Adrenal gland (tissue), 5 donors: ENCODE data around the gene UNC5C.

Experiments used
- POLR2A ChIP-seq, 2 donors: fragments of 450-650 bp; IDR thresholded peaks; one replicate each; pipeline ENCODE4 v1.6.1; 2017; ENCODE audit warnings: antibody characterized with exemption in 2 of 2, mild to moderate bottlenecking in 2 of 2, moderate library complexity in 1 of 2
- TF ChIP-seq, protein P1 (sequence below), 6 experiments: fragments of 450-650 bp in 4 of 6; fragments of 200-600 bp in 2 of 6; sonication (generic) in 1 of 6; IDR thresholded peaks; 1 replicate in 5 of 6; 2 replicates in 1 of 6; pipeline versions ENCODE4 v1.5.1 to v1.8.0; 2016 to 2021; ENCODE audit warnings: antibody characterized with exemption in 6 of 6, mild to moderate bottlenecking in 2 of 6, moderate library complexity in 1 of 6
- donor health status: DM: no; HTN: no; CAD: no.

DNA sequence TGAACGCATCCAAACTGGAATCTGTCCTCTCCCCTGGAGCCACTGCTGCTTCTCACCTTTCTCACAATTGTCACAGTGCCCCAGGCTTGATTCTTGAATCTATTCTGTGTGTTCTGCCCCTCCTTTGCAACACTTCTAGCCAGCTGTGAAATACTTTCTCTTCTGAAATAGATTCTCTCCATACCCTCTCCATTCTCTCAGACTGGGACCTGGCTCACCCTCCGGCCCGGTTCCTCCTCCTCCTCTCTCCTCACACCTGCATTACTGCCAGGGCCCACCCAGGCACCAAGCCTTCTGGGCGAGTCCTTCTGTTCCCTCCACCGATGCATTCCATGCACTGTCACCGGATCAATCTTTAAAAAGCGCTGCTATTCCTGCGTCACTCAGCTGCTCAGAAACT lies 336.1 kb downstream of the UNC5C start:
- no peak for TF ChIP-seq POLR2A (IDR thresholded peaks at IDR 0.05)
- TF ChIP-seq, protein P1, sequence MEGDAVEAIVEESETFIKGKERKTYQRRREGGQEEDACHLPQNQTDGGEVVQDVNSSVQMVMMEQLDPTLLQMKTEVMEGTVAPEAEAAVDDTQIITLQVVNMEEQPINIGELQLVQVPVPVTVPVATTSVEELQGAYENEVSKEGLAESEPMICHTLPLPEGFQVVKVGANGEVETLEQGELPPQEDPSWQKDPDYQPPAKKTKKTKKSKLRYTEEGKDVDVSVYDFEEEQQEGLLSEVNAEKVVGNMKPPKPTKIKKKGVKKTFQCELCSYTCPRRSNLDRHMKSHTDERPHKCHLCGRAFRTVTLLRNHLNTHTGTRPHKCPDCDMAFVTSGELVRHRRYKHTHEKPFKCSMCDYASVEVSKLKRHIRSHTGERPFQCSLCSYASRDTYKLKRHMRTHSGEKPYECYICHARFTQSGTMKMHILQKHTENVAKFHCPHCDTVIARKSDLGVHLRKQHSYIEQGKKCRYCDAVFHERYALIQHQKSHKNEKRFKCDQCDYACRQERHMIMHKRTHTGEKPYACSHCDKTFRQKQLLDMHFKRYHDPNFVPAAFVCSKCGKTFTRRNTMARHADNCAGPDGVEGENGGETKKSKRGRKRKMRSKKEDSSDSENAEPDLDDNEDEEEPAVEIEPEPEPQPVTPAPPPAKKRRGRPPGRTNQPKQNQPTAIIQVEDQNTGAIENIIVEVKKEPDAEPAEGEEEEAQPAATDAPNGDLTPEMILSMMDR (IDR thresholded peaks at IDR 0.05), result no peak
